HEK293 (cell line): ENCODE measurements around the gene TAF1L.

ENCODE experiments used
- CTCF ChIA-PET: fragments of 350-600 bp; formaldehyde crosslinking; extraction: SDS; loops from one replicate; lab custom pipeline; 2021; ENCODE audit warnings: antibody characterized with exemption; lab: Yijun Ruan, JAX
- POLR2A ChIA-PET: fragments of 300-600 bp; formaldehyde crosslinking; extraction: SDS; loops from one replicate; lab custom pipeline; 2020; ENCODE audit warnings: antibody characterized with exemption, inconsistent platforms; lab: Yijun Ruan, JAX
- H3K27ac ChIP-seq: fragments of 200-500 bp; sonication (Bioruptor generic); 2 replicates; pipeline ENCODE4 v1.5.1; 2014; ENCODE audit warnings: low read depth, low read length, control low read depth, inconsistent platforms; ENCODE audit errors: extremely low read depth
- H3K36me3 ChIP-seq, 2 experiments: fragments of 200-500 bp in 1 of 2; sonication (Bioruptor generic) in 1 of 2; 1 replicate in 1 of 2; 2 replicates in 1 of 2; pipeline ENCODE4 v1.5.1; 2014 to 2017; ENCODE audit warnings: inconsistent platforms in 2 of 2, low read length in 2 of 2; ENCODE audit not compliant: control insufficient read depth in 2 of 2, insufficient read depth in 1 of 2
- H3K4me1 ChIP-seq: fragments of 200-500 bp; sonication (Bioruptor generic); 2 replicates; pipeline ENCODE4 v1.5.1; 2014; ENCODE audit warnings: mild to moderate bottlenecking, low read length, inconsistent platforms; ENCODE audit not compliant: control insufficient read depth, insufficient read depth
- H3K4me3 ChIP-seq: 2 replicates; pipeline ENCODE4 v1.5.1; 2011; ENCODE audit warnings: low read depth, mild to moderate bottlenecking, control low read depth, low read length, moderate library complexity
- H3K9me3 ChIP-seq: fragments of 200-500 bp; sonication (Bioruptor generic); 2 replicates; pipeline ENCODE4 v1.5.1; 2014; ENCODE audit warnings: low read depth, low read length, inconsistent platforms; ENCODE audit not compliant: control insufficient read depth, insufficient read depth
- FEZF1 ChIP-seq: fragments of 450-650 bp; formaldehyde crosslinking; IDR thresholded peaks from 2 replicates; pipeline ENCODE4 v1.5.1; 2016; ENCODE audit warnings: missing biosample characterization, missing genetic modification characterization
- HOXC10 ChIP-seq: sonication (generic); formaldehyde crosslinking; IDR thresholded peaks from 2 replicates; pipeline ENCODE4 v1.8.1; 2023; ENCODE audit warnings: mild to moderate bottlenecking, missing genetic modification reagents
- KLF7 ChIP-seq: fragments of 450-650 bp; formaldehyde crosslinking; IDR thresholded peaks from 2 replicates; pipeline ENCODE4 v1.5.1; 2016; ENCODE audit warnings: missing biosample characterization, missing genetic modification characterization, borderline replicate concordance
- PBX3 ChIP-seq: sonication (generic); formaldehyde crosslinking; IDR thresholded peaks from 2 replicates; pipeline ENCODE4 v1.8.1; 2022; ENCODE audit warnings: mild to moderate bottlenecking, moderate library complexity, missing genetic modification reagents
- ZBTB6 ChIP-seq: fragments of 450-650 bp; formaldehyde crosslinking; IDR thresholded peaks from 2 replicates; pipeline ENCODE4 v1.5.1; 2017; ENCODE audit warnings: missing biosample characterization, missing genetic modification characterization
- ZFP69B ChIP-seq: fragments of 450-650 bp; formaldehyde crosslinking; IDR thresholded peaks from 2 replicates; pipeline ENCODE4 v1.5.1; 2016; ENCODE audit warnings: missing biosample characterization, missing genetic modification characterization
- ZNF175 ChIP-seq: fragments of 450-650 bp; formaldehyde crosslinking; IDR thresholded peaks from 2 replicates; pipeline ENCODE4 v1.5.1; 2016; ENCODE audit warnings: missing biosample characterization, missing genetic modification characterization
- ZNF280D ChIP-seq: fragments of 450-650 bp; formaldehyde crosslinking; IDR thresholded peaks from 2 replicates; pipeline ENCODE4 v1.5.1; 2016; ENCODE audit warnings: missing biosample characterization, missing genetic modification characterization
- ZNF311 ChIP-seq: fragments of 450-650 bp; formaldehyde crosslinking; IDR thresholded peaks from 2 replicates; pipeline ENCODE4 v1.5.1; 2017; ENCODE audit warnings: missing biosample characterization, missing genetic modification characterization, borderline replicate concordance
- ZNF404 ChIP-seq: fragments of 450-650 bp; formaldehyde crosslinking; IDR thresholded peaks from 2 replicates; pipeline ENCODE4 v1.5.1; 2017; ENCODE audit warnings: missing biosample characterization, missing genetic modification characterization
- ZNF423 ChIP-seq: fragments of 450-650 bp; formaldehyde crosslinking; IDR thresholded peaks from 2 replicates; pipeline ENCODE4 v1.5.1; 2016; ENCODE audit warnings: missing biosample characterization, missing genetic modification characterization
- ZNF426 ChIP-seq: fragments of 450-650 bp; formaldehyde crosslinking; IDR thresholded peaks from 2 replicates; pipeline ENCODE4 v1.5.1; 2017; ENCODE audit warnings: missing biosample characterization, missing genetic modification characterization, mild to moderate bottlenecking, inconsistent platforms, moderate library complexity
- ZNF513 ChIP-seq: fragments of 450-650 bp; IDR thresholded peaks from 2 replicates; pipeline ENCODE4 v1.5.1; 2018; ENCODE audit warnings: missing biosample characterization, missing genetic modification characterization
- ZNF521 ChIP-seq: fragments of 450-650 bp; formaldehyde crosslinking; IDR thresholded peaks from 2 replicates; pipeline ENCODE4 v1.5.1; 2017; ENCODE audit warnings: missing biosample characterization, mild to moderate bottlenecking, missing genetic modification characterization
- ZNF623 ChIP-seq: fragments of 450-650 bp; formaldehyde crosslinking; IDR thresholded peaks from 2 replicates; pipeline ENCODE4 v1.5.1; 2016; ENCODE audit warnings: missing biosample characterization, missing genetic modification characterization
- ZNF626 ChIP-seq: fragments of 450-650 bp; sonication (Bioruptor Pico); formaldehyde crosslinking; IDR thresholded peaks from 2 replicates; pipeline ENCODE4 v1.5.1; 2018; ENCODE audit warnings: missing biosample characterization, missing genetic modification characterization, inconsistent platforms
- ZNF76 ChIP-seq: fragments of 450-650 bp; formaldehyde crosslinking; IDR thresholded peaks from 2 replicates; pipeline ENCODE4; 2016; ENCODE audit warnings: low read depth, missing biosample characterization, missing genetic modification characterization, borderline replicate concordance
- ZNF768 ChIP-seq: fragments of 450-650 bp; formaldehyde crosslinking; IDR thresholded peaks from 2 replicates; pipeline ENCODE4 v1.5.1; 2018; ENCODE audit warnings: missing biosample characterization, mild to moderate bottlenecking, missing genetic modification characterization
- ZNF837 ChIP-seq: fragments of 450-650 bp; formaldehyde crosslinking; IDR thresholded peaks from 2 replicates; pipeline ENCODE4 v1.5.1; 2016; ENCODE audit warnings: missing biosample characterization, missing genetic modification characterization
- TF ChIP-seq, protein P1 (sequence below): fragments of 450-650 bp; formaldehyde crosslinking; IDR thresholded peaks from 2 replicates; pipeline ENCODE4 v1.5.1; 2016; ENCODE audit warnings: missing biosample characterization, missing genetic modification characterization

Gene TAF1L

DNA sequence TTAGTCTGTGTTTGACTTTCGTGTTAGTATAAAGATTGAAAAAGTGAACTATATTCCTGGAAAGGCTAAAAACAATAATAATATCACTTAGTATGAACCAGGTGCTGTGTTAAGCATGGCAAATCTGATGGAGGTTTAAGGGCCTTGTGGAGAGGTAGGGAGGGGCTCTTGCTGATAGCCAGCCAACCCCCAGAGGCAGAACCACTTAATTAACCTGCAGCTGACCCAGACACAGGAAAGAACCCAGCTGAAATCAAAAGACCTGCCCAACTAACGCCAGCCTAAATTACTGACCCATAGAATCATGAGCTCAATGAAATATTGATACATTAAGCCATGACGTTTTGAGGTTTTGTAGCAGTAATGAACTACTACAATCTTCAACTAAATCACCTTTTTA lies 28.3 kb upstream of the TAF1L start (continued):
- no peak for TF ChIP-seq ZNF513 (tag by site-specific recombination)
- no peak for TF ChIP-seq HOXC10 (CRISPR knock-in tag)
- TF ChIP-seq, protein P1, sequence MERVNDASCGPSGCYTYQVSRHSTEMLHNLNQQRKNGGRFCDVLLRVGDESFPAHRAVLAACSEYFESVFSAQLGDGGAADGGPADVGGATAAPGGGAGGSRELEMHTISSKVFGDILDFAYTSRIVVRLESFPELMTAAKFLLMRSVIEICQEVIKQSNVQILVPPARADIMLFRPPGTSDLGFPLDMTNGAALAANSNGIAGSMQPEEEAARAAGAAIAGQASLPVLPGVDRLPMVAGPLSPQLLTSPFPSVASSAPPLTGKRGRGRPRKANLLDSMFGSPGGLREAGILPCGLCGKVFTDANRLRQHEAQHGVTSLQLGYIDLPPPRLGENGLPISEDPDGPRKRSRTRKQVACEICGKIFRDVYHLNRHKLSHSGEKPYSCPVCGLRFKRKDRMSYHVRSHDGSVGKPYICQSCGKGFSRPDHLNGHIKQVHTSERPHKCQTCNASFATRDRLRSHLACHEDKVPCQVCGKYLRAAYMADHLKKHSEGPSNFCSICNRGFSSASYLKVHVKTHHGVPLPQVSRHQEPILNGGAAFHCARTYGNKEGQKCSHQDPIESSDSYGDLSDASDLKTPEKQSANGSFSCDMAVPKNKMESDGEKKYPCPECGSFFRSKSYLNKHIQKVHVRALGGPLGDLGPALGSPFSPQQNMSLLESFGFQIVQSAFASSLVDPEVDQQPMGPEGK (tag by site-specific recombination), result no peak

DNA sequence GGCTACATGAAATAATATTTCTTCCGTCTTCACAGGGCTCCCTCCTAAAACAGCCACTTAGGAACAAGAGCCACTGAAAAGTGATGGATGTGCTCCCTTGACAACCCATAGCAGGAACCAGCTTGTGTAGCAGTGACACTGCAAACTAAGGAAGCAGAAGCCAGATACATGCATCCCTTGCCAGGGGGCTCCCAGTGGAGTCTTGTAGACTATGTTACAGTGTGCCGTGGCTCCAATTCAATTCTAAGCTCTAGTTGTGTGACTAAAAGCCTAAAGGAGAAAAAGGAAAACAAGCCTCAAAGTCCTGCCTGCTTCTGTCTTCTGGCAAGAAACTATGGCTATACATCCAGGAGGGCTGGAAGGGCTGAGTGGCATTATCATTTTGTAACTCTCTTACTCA lies 12.2 kb upstream of the TAF1L start:
- ChIA-PET CTCF (no interaction called here), POLR2A (no interaction called here)
- Histone ChIP-seq H3K9me3 (no peaks in the 10 kb centered on the region), H3K4me1 (no peaks in the 10 kb centered on the region), H3K27ac (no peak overlapping the region), H3K4me3 (no peak overlapping the region), H3K36me3 (no peaks in the 10 kb centered on the region)
- TF ChIP-seq ZFP69B (tag by site-specific recombination) (no peak), ZNF837 (tag by site-specific recombination) (no peak), ZNF175 (no peak), KLF7 (tag by site-specific recombination) (no peak), ZNF404 (no peak), ZNF280D (tag by site-specific recombination) (no peak), ZBTB6 (tag by site-specific recombination) (no peak), PBX3 (CRISPR knock-in tag) (no peak), ZNF623 (tag by site-specific recombination) (no peak), ZNF768 (tag by site-specific recombination) (no peak), FEZF1 (tag by site-specific recombination) (no peak), ZNF423 (tag by site-specific recombination) (no peak), ZNF626 (tag by site-specific recombination) (no peak), ZNF76 (no peak), ZNF521 (tag by site-specific recombination) (no peak), ZNF426 (no peak), ZNF311 (tag by site-specific recombination) (no peak)
